Non-pigmented ciliary epithelial cell (primary cell): Measurements from ENCODE around the gene KRT5.
"Not testable (repeated sequence)": the region's sequence is repeated elsewhere in the genome, so short reads cannot be mapped to it uniquely, and the experiment has no call there.

Source experiments
- DNase-seq: peaks from one replicate; pipeline ENCODE4 v3.0.0-alpha.2; 2010; ENCODE audit warnings: low read depth

Gene KRT5

DNA sequence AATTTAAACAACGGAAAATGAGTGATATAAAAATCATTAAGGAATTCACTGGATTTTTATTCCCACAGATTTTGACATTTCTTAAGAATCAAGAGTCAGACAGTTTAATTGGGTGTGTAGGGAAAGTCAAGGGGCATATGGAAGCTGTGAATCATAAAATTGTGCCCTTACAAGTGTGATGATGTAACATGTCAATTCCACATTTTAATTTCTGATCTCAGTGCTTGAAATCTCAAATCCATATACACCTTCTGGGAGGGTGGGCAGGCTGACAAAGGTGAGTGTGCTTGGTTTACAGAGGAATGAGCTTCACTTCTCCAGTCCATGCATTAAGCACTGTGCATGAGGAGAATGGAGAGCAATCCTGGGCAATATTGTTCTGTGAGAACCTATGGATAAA, 26.1 kb downstream of the KRT5 start:
- no peak for DNase-seq

DNA sequence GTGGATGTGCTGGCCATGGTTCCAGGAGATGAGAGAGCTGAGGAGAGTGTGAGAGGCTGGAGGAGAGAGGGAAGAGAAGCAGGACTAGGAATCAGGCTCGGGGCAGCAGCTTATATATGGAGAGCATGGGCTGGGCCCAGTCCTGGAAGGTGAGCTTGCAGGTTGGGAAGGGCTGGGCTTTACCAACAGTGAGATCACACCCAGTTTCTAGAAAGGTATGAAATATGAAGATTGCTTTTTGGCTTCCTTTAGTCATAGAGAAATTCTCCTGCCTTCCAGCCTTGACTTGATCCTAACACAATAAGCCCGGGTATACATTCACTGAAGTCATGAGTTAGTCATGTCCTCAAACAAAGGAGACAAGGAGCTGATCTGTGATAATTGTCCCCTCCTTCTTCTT, 27.0 kb downstream of the KRT5 start, which contains the start of gene KRT6A:
TSS of gene KRT6A (minus strand) at position 86 of the 400 bp plus-strand sequence. CDS start at position 17, 69 bp downstream.
- DNase-seq, result no peak

DNA sequence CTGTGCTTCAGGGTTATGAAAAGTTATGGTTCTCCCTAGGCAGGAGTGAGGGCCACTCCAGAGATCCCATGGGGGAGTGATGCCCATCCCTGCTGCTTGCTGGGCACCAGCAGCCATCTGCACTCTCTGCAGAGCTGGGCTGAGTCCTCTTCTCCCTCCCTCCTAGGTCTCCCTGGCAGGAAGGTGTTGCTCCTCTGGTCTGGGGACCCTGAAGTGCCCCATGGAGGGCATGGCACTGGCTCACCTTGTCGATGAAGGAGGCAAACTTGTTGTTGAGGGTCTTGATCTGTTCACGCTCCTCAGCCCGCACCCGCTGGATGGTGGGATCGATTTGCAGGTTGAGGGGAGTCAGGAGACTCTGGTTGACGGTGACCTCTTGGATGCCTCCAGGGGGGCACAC, 27.8 kb downstream of the KRT5 start:
- DNase-seq, result not testable (repeated sequence)

DNA sequence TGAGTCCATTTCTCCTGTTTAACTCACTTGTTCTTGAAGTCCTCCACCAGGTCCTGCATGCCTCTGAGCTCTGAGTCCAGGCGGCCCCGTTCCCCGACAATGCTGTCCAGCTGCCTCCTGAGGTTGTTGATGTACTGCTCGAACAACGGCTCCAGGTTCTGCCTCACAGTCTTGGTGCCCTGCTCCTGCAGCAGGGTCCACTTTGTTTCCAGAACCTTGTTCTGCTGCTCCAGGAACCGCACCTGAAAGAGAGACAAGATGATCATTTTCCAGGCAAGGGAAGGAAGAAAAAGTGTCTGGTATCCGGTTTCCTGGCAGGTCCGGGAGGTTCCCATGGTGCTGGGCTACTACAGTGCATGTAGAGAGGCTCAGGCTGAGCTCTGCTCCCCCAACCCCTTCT, 28.7 kb downstream of the KRT5 start:
- DNase-seq, result not testable (repeated sequence)

DNA sequence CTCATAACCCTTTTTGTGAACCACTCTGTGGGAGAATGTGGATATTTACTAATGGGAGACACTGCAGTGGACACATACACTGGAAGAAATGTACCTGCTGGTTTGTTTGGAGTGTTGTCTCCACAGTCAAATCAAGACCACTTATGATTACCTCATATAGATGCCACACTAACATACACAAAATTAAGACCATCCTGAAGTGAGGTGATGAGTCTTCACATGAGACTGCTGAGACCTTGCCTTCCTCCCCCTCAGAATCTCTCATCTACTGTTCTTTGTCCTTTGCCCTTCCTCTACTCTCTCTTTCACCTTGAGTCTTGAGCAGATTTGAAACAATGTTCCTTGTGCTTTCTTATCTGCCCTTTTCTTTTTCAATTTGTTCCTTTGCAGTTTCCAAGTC, 31.5 kb downstream of the KRT5 start:
- no peak for DNase-seq

DNA sequence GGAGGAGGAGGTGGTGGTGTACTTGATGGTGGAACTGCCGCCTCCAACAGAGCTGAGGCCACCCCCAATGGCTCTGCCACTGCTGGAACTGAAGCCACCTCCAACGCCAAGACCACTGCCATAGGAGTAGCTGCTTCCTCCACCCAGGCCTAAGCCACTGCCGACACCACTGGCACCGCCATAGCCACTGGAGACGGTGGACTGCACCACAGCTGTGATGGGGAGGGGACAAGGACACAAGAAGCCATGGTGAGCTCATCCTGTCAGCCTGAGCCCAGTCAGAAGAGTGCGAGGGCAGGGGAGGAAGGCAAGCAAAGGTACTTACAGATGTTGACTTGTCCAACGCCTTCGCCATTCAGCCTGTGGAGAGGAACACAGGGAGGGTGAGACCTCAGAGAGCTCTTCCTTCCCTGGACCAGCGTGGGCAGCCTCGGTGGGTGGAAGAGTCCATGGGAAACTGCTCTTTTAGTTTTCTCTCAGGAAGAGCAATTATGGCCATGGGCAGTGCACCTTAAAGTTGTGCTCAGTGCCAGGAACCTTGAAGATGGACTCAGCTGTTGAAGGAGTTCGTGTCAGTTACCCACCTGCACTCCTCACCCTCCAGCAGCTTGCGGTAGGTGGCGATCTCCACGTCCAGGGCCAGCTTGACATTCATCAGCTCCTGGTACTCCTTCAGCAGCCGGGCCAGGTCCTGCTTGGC, 32.3 kb downstream of the KRT5 start:
- not testable (repeated sequence) for DNase-seq

DNA sequence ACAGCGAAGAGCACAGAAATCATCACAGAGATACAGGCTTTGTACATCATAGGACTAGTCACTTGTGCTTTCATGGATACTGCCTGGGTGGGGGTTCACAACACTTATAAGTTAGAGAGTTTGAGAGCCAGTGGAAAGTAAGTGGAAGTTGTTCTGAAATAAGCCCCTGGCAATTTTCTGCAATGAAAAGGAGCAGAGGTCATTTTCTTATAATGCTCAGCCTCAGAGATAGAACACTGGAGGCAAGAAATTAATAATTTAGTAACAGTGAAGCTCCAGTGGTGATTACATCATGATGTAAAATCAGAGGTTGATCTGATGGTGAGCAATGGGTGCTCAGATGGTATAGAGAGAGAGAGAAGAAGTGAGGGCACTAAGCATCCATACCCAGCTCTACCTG, 33.0 kb downstream of the KRT5 start:
- no peak for DNase-seq

DNA sequence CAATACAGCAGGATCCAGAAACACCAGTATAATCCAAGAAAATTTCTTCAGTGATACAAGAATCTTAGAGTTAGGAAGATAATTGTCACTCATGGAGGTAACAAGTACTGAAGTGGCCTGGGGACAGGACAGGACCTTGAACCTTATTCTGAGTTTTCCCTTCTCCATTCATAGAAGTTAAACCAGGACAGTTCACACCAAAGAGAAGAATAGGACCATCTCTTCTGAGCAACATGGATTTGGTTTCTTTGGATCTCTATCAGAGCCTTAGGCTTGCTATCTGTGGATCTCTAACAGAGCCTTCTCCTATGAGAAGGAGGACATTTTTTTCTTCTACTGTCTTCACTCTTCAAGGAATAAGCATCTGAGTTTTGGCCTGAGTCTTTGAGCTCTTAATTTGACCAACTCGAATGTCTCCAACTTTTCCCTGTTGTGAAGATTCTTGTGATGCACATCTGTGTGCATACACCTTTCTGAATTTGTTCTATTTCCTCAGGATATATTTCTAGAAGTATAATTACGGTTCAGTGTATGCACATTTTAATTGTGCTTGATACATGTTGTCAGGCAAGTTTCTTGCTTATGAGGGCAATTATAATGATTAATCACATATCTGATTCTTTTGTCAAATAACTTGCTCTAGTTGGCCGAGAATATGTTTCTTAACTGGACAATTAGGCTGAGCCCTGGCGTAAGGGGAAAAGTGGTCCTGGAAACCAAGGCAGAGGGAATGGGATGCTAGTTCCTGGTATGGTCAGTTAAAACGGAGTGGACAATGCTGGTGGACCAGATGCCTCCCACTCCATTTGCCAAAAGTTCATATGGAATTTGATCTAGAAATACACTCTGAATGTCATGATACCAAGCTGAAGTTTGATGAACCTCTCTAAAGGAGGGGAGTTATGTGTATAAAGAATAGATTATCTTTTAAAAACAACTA, 33.8 kb downstream of the KRT5 start:
- DNase-seq, result no peak

DNA sequence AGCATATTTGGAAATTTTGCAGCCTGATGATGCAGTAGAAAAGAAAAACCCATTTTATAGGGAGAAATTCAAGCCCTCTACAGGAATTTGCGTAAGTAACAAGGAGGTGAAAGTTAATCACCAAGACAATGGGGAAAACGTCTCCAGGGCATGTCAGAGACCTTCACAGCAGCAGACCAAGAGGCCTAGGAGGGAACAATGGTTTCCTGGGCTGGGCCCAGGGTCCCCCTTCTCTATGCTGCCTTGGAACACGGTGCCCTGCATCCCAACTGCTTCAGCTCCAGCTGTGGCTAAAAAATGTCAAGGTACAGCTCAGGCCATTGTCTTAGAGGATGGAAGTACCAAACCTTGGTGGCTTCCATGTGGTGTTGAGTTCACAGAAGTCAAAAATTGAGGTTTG, 40.1 kb downstream of the KRT5 start:
- no peak for DNase-seq

DNA sequence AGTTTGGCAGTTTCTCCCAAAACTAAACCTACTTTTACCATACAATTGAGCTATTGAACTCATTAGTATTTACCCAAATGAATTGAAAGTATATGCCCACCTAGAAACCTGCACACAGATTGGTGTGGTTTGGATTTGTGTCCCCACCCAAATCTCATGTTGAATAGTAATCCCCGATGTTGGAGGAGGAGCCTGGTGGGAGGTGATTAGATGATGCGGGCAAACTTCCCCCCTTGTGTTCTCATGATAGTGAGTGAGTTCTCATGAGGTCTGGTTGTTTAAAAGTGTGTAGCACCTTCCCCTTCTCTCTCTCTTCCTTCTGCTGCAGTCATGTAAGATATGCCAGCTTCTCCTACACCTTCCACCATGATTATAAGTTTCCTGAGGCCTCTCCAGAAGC, 42.5 kb downstream of the KRT5 start:
- DNase-seq, result no peak

DNA sequence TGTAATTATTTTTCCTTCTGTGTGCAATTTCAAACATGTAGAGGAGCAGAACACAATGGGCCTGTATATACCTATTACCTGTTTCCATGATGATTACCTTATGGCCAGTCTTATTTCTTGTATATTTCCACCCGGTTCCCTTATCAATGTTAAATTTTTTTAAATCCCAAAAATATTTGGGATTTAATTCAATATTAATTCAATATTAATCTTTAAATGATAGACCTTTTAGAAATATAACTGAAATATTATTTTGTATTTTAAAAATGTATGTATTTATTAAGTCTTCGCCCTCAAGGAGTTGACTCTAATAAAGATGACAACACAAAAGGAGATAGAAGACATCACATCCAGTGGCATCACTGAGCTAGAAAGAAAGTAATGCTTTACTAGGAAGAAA, 46.0 kb downstream of the KRT5 start:
- DNase-seq, result no peak

DNA sequence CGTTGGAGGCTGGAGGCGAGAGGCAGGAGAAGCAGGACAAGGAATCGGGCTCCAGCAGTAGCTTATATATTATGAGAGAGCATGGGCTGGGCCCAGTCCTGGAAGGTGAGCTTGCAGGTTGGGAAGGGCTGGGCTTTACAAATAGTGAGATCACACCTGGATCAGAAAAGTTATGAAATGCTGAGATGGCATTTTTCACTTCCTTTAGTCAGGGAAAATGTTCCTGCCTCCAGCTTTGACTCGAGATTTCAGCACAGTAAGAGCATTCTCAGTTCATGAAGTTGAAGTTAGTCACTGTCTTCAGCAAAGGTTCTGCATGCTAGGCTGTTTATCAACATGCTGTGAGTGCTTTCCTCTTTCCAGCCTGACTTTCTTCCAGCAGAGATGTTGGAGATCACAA, 46.4 kb downstream of the KRT5 start, which contains the start of gene KRT6C:
TSS of gene KRT6C (minus strand) at position 38 of the 400 bp plus-strand sequence. CDS start 68 bp downstream, outside the sequence.
- no peak for DNase-seq

DNA sequence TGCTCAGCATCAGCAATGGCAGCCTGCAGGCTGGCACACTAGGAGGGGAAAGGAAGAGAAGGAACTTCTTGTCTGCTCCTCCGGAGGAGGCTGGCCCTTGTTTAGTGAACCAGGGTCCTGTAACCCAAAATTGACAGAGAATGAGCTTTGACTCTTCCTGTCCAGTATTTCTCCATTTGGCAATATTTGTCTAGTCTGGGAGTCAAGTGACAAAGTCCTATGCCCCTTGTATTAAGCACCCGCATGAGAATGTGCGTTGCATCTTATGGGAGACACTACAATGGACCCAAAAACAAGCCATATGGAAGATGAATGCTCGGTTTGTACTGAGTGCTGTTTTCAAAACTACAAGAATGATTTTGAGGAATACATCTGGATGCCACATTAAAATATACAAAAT, 50.3 kb downstream of the KRT5 start:
- no peak for DNase-seq

DNA sequence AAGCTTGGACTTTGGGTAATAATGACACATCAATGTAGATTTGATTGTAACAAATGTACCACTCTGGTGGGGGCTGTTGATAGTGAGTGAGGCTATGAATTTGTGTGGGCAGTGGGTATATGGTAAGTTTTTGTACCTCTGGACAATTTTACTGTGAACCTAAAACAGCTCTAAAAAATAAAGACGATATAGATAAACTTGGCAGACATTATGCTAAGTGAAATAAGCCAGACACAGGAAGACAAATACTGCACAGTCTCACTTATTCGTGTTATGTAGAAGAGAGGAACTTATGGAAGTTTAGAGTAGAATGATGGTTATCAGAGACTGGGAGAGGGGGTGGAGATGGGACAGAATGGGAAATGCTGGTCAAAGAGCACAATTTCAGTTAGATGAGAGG, 55.3 kb downstream of the KRT5 start:
- no peak for DNase-seq
